H1 (cell line): Measurements from ENCODE around the gene RBM42. TPM values are rescaled to one million over a fixed set of nuclear protein-coding genes. Genes with fewer than 3 reads are reported as not detected.

Experiments used
- CTCF ChIA-PET: fragments of 300-600 bp; sonication (Branson Sonifier 250); formaldehyde crosslinking; loops from one replicate; lab custom pipeline; 2021; ENCODE audit not compliant: partially characterized antibody; lab: Charles Lee
- POLR2A ChIA-PET: fragments of 300-600 bp; sonication (Branson Sonifier 250); formaldehyde crosslinking; loops from one replicate; lab custom pipeline; 2021; ENCODE audit warnings: inconsistent platforms; ENCODE audit not compliant: partially characterized antibody; lab: Charles Lee
- DNase-seq, 2 experiments: peaks; one replicate each; pipeline versions ENCODE4 v3.0.0 to v3.0.0-alpha.2; 2010 to 2022; ENCODE audit warnings: low spot score in 2 of 2, low read depth in 1 of 2, mixed read lengths in 1 of 2
- FAIRE-seq: peaks from 2 replicates; lab custom pipeline; 2011; peaks lifted over from hg19 to GRCh38; lab: Jason Lieb, UNC
- H2AFZ ChIP-seq: 2 replicates; pipeline ENCODE4 v1.8.1; 2012; ENCODE audit warnings: low read length, inconsistent platforms
- H2AK5ac ChIP-seq: 2 replicates; pipeline ENCODE4 v1.6.1; 2013; ENCODE audit warnings: low read depth, low read length
- H2BK120ac ChIP-seq: replicated peaks from 2 replicates; pipeline ENCODE3; 2013; ENCODE audit warnings: low read depth, low read length, inconsistent platforms
- H2BK12ac ChIP-seq: 2 replicates; pipeline ENCODE4 v1.6.1; 2013; ENCODE audit warnings: low read depth, low read length
- H2BK15ac ChIP-seq: 2 replicates; pipeline ENCODE4 v1.6.1; 2013; ENCODE audit warnings: low read length
- H2BK20ac ChIP-seq: 2 replicates; pipeline ENCODE4 v1.6.1; 2013; ENCODE audit warnings: low read length
- H2BK5ac ChIP-seq: 2 replicates; pipeline ENCODE4 v1.6.1; 2013; ENCODE audit warnings: low read depth, low read length
- H3K14ac ChIP-seq: 2 replicates; pipeline ENCODE4 v1.6.1; 2013; ENCODE audit warnings: inconsistent platforms; ENCODE audit not compliant: insufficient read length
- H3K18ac ChIP-seq: 2 replicates; pipeline ENCODE4 v1.6.1; 2013; ENCODE audit warnings: low read length; ENCODE audit errors: extremely low read depth
- H3K23ac ChIP-seq: 2 replicates; pipeline ENCODE4 v1.6.1; 2013; ENCODE audit warnings: inconsistent platforms; ENCODE audit not compliant: insufficient read length
- H3K23me2 ChIP-seq: 2 replicates; pipeline ENCODE4 v1.6.1; 2013; ENCODE audit warnings: low read depth, low read length
- H3K27ac ChIP-seq: 2 replicates; pipeline ENCODE4 v1.6.1; 2011; ENCODE audit warnings: low read depth, low read length, inconsistent platforms
- H3K27me3 ChIP-seq, 4 experiments: replicated peaks in 1 of 4; 1 replicate in 1 of 4; 2 replicates in 3 of 4; pipeline versions ENCODE4 v1.6.1 to v1.8.1; 2011 to 2013; ENCODE audit warnings: low read length in 3 of 4, mild to moderate bottlenecking in 3 of 4, inconsistent platforms in 2 of 4, mixed read lengths in 2 of 4, moderate library complexity in 1 of 4; ENCODE audit not compliant: control insufficient read depth in 3 of 4, insufficient read depth in 3 of 4; ENCODE audit errors: extremely low read depth in 1 of 4
- H3K36me3 ChIP-seq, 4 experiments: 2 replicates each; pipeline versions ENCODE4 v1.6.1 to v1.8.1; 2011 to 2013; ENCODE audit warnings: mild to moderate bottlenecking in 4 of 4, low read length in 3 of 4, moderate library complexity in 2 of 4, control low read depth in 1 of 4, inconsistent platforms in 1 of 4; ENCODE audit not compliant: insufficient read depth in 4 of 4, control insufficient read depth in 2 of 4
- H3K4ac ChIP-seq: replicated peaks from 2 replicates; pipeline ENCODE3; 2013; ENCODE audit warnings: low read length, low read depth, mixed read lengths, inconsistent platforms; ENCODE audit not compliant: insufficient read length
- H3K4me1 ChIP-seq, 4 experiments: replicated peaks in 1 of 4; 1 replicate in 1 of 4; 2 replicates in 3 of 4; pipeline versions ENCODE4 v1.6.1 to v1.8.1; 2011 to 2013; ENCODE audit warnings: low read length in 3 of 4, inconsistent platforms in 2 of 4, mixed read lengths in 1 of 4; ENCODE audit not compliant: insufficient read depth in 4 of 4, control insufficient read depth in 3 of 4
- H3K4me2 ChIP-seq, 2 experiments: 2 replicates each; pipeline versions ENCODE4 v1.6.1 to v1.8.1; 2011 to 2013; ENCODE audit warnings: low read depth in 2 of 2, low read length in 2 of 2, control low read depth in 1 of 2, inconsistent platforms in 1 of 2, mild to moderate bottlenecking in 1 of 2; ENCODE audit not compliant: insufficient read depth in 1 of 2
- H3K4me3 ChIP-seq, 4 experiments: fragments of 200-600, 300-600 bp in 1 of 4; sonication (generic), shearing (Covaris generic), sonication (Bioruptor Twin) in 1 of 4; 2 replicates each; pipeline versions ENCODE4 v1.5.1 to v1.8.1; 2011 to 2016; ENCODE audit warnings: low read length in 4 of 4, low read depth in 3 of 4, control low read depth in 2 of 4, inconsistent platforms in 2 of 4, mild to moderate bottlenecking in 2 of 4, mixed read lengths in 1 of 4, moderate library complexity in 1 of 4; ENCODE audit not compliant: insufficient read depth in 2 of 4; ENCODE audit errors: extremely low read depth in 1 of 4
- H3K56ac ChIP-seq: replicated peaks from 2 replicates; pipeline ENCODE3; 2013; ENCODE audit warnings: low read depth, mild to moderate bottlenecking, mixed read lengths, low read length, inconsistent platforms; ENCODE audit not compliant: insufficient read length
- H3K79me1 ChIP-seq: 2 replicates; pipeline ENCODE4 v1.6.1; 2013; ENCODE audit warnings: low read depth, low read length, control low read depth
- H3K79me2 ChIP-seq, 2 experiments: 2 replicates each; pipeline versions ENCODE4 v1.6.1 to v1.8.1; 2012 to 2013; ENCODE audit warnings: low read length in 2 of 2, mild to moderate bottlenecking in 2 of 2, inconsistent platforms in 1 of 2; ENCODE audit not compliant: insufficient read depth in 2 of 2, control insufficient read depth in 1 of 2
- H3K9ac ChIP-seq, 4 experiments: replicated peaks in 1 of 4; 1 replicate in 1 of 4; 2 replicates in 3 of 4; pipeline versions ENCODE4 v1.6.1 to v1.8.1; 2011 to 2013; ENCODE audit warnings: low read depth in 3 of 4, low read length in 3 of 4, control low read depth in 2 of 4, mild to moderate bottlenecking in 2 of 4, moderate library complexity in 2 of 4, inconsistent platforms in 1 of 4; ENCODE audit errors: extremely low read depth in 1 of 4
- H3K9me3 ChIP-seq, 2 experiments: 2 replicates each; pipeline versions ENCODE4 v1.6.1 to v1.8.1; 2012 to 2013; ENCODE audit warnings: mild to moderate bottlenecking in 2 of 2, moderate library complexity in 2 of 2, control low read depth in 1 of 2, inconsistent platforms in 1 of 2, low read depth in 1 of 2, low read length in 1 of 2, mixed read lengths in 1 of 2; ENCODE audit not compliant: insufficient read depth in 2 of 2
- H4K20me1 ChIP-seq, 2 experiments: replicated peaks in 1 of 2; 2 replicates each; pipeline versions ENCODE3 to v1.8.1; 2011 to 2013; ENCODE audit warnings: inconsistent platforms in 2 of 2, low read length in 2 of 2, mild to moderate bottlenecking in 1 of 2; ENCODE audit not compliant: insufficient read depth in 2 of 2, control insufficient read depth in 1 of 2
- H4K5ac ChIP-seq: 2 replicates; pipeline ENCODE4 v1.6.1; 2013; ENCODE audit warnings: low read length, low read depth, mixed read lengths, inconsistent platforms; ENCODE audit not compliant: insufficient read length
- H4K8ac ChIP-seq: 2 replicates; pipeline ENCODE4 v1.8.0; 2013; ENCODE audit warnings: mild to moderate bottlenecking, moderate library complexity, low read length, inconsistent platforms; ENCODE audit not compliant: insufficient read depth; ENCODE audit errors: extremely low read depth
- H4K91ac ChIP-seq: replicated peaks from 2 replicates; pipeline ENCODE3; 2013; ENCODE audit warnings: low read length, mixed read lengths, inconsistent platforms; ENCODE audit not compliant: insufficient read length
- BACH1 ChIP-seq: IDR thresholded peaks from 2 replicates; pipeline ENCODE4 v1.6.1; 2012; ENCODE audit warnings: low read length, improper control_type of control experiment
- BRCA1 ChIP-seq: IDR thresholded peaks from 2 replicates; pipeline ENCODE4 v1.6.1; 2012; ENCODE audit warnings: low read depth, low read length, improper control_type of control experiment
- EZH2 ChIP-seq: fragments of 200-600 bp; sonication (generic); IDR thresholded peaks from 2 replicates; pipeline ENCODE4 v1.7.1; 2012; ENCODE audit warnings: low read depth, mild to moderate bottlenecking, moderate library complexity, low read length, inconsistent platforms; ENCODE audit not compliant: severe bottlenecking
- JUN ChIP-seq: IDR thresholded peaks from 2 replicates; pipeline ENCODE4 v1.6.1; 2011; ENCODE audit warnings: low read depth, mild to moderate bottlenecking, improper control_type of control experiment, low read length
- NRF1 ChIP-seq: IDR thresholded peaks from 2 replicates; pipeline ENCODE4 v1.6.1; 2011; ENCODE audit warnings: mild to moderate bottlenecking, low read depth, low read length, improper control_type of control experiment
- POLR2A ChIP-seq, 2 experiments: IDR thresholded peaks; 1 replicate in 1 of 2; 2 replicates in 1 of 2; pipeline ENCODE4 v1.6.1; 2011; ENCODE audit warnings: low read depth in 2 of 2, low read length in 2 of 2, mild to moderate bottlenecking in 2 of 2; ENCODE audit errors: control extremely low read depth in 1 of 2
- POU5F1 ChIP-seq: IDR thresholded peaks from 2 replicates; pipeline ENCODE4 v1.6.1; 2011; ENCODE audit warnings: low read depth, mild to moderate bottlenecking, low read length, moderate library complexity
- RAD21 ChIP-seq, 2 experiments: IDR thresholded peaks in 1 of 2; conservative IDR thresholded peaks in 1 of 2; 2 replicates each; pipeline ENCODE4 v1.6.1; 2011; ENCODE audit warnings: low read depth in 2 of 2, low read length in 2 of 2, improper control_type of control experiment in 1 of 2, inconsistent platforms in 1 of 2, mild to moderate bottlenecking in 1 of 2, moderate library complexity in 1 of 2
- RBBP5 ChIP-seq: IDR thresholded peaks from 2 replicates; pipeline ENCODE4 v1.7.1; 2012; ENCODE audit warnings: low read depth, mild to moderate bottlenecking, inconsistent platforms, low read length, moderate library complexity, borderline replicate concordance
- SIX5 ChIP-seq: IDR thresholded peaks from 2 replicates; pipeline ENCODE4 v1.6.1; 2011; ENCODE audit warnings: mild to moderate bottlenecking, low read depth, low read length
- SRF ChIP-seq: IDR thresholded peaks from 2 replicates; pipeline ENCODE4 v1.6.1; 2011; ENCODE audit warnings: mild to moderate bottlenecking, low read depth, low read length, moderate library complexity
- TAF1 ChIP-seq: IDR thresholded peaks from 2 replicates; pipeline ENCODE4 v1.6.1; 2011; ENCODE audit warnings: mild to moderate bottlenecking, low read depth, low read length
- TAF7 ChIP-seq: optimal IDR thresholded peaks from 2 replicates; pipeline ENCODE3; 2011; ENCODE audit warnings: low read depth, mild to moderate bottlenecking, inconsistent platforms, low read length, moderate library complexity, borderline replicate concordance
- TCF12 ChIP-seq: IDR thresholded peaks from 2 replicates; pipeline ENCODE4 v1.6.1; 2011; ENCODE audit warnings: low read depth, mild to moderate bottlenecking, low read length
- TEAD4 ChIP-seq: IDR thresholded peaks from 2 replicates; pipeline ENCODE4 v1.6.1; 2012; ENCODE audit warnings: low read depth, low read length, inconsistent platforms, mixed read lengths
- WGBS, 2 experiments: shearing (Covaris generic) in 1 of 2; methylation state at CpG; one replicate each; pipeline versions ENCODE4 v1.1.6 to v1.1.7; 2013 to 2015; ENCODE audit warnings: low lambda C conversion rate in 2 of 2, mixed read lengths in 2 of 2, inconsistent platforms in 1 of 2, low coverage in 1 of 2, missing lambda C conversion rate in 1 of 2; ENCODE audit not compliant: insufficient replicate concordance in 2 of 2, insufficient coverage in 1 of 2, insufficient read length in 1 of 2; ENCODE audit errors: extremely low coverage in 1 of 2, missing lambda C conversion rate in 1 of 2; 5-methylcytosine and 5-hydroxymethylcytosine counted together
- polyA plus RNA-seq, 7 experiments: library from polyadenylated mRNA; depleted of rRNA in 3 of 7; stranded (reverse) in 5 of 7; unstranded in 2 of 7; fragments of >200 nt in 5 of 7; fragments of 200-250 nt in 2 of 7; gene quantifications; 1 replicate in 5 of 7; 2 replicates in 1 of 7; 4 replicates in 1 of 7; pipeline versions ENCODE4 v1.2.1 to v1.2.3, GENCODE V29; 2011 to 2013; ENCODE audit warnings: missing spikeins in 2 of 7, mixed read lengths in 2 of 7
- total RNA-seq: library from RNA; stranded (reverse); fragmentation: NEBNext Ultra II Directional; extraction: Animal tissue kit (Norgen Biotek cat#: 25700); gene quantifications from 2 replicates; pipeline ENCODE4 v1.2.1, GENCODE V29; 2021

RBM42 gene
- total and polyA plus RNA-seq, 2 of the 8 experiments (the other 6 are each of a cell fraction or from before 2014, with no cell fraction given), result 59.8 to 80.8 TPM

DNA sequence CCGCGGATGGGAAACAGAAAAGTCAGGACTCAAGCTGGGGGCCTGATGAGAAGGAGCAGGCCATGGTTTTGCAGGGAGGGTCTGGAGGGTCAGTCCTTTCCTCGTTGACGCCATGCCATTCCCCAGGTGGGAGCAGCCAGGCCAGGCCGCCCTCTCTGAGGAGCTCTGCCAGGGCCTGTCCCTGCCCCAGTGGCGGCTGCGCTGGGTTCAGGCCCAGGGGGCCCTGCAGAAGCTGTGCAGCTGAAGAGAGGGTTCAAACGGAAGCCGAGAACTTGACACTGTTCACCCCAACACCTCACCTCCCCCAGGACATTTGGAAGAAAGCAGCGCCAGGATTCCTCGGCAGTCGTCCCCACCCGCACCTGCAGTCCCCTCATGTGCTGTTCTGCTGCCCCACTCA lies 6.1 kb upstream of the RBM42 start:
- Histone ChIP-seq H2AFZ (no peak overlapping the region), H2BK5ac (no peak overlapping the region), H3K4me1 (no peaks in the 10 kb centered on the region), H3K9ac (no peak overlapping the region), H3K27ac (no peak overlapping the region), H2BK20ac (no peak overlapping the region), H3K4me3 (no peak overlapping the region), H4K91ac (no peak overlapping the region), H3K27me3 (no peaks in the 10 kb centered on the region), H2BK15ac (no peak overlapping the region), H3K14ac (no peak overlapping the region), H3K18ac (no peak overlapping the region), H3K79me1 (no peaks in the 10 kb centered on the region), H3K23ac (no peak overlapping the region), H4K20me1 (peaks cover 0 to 5% of the 10 kb centered on the region in 2 experiments), H3K79me2 (no peaks in the 10 kb centered on the region), H3K4me2 (no peak overlapping the region), H2BK120ac (no peak overlapping the region), H4K5ac (no peak overlapping the region), H2BK12ac (no peak overlapping the region), H4K8ac (no peak overlapping the region), H3K36me3 (peaks cover 2 to 9% (median 5%) of the 10 kb centered on the region in 4 experiments; a peak in 3 of 8 replicates), H2AK5ac (no peak overlapping the region), H3K4ac (no peak overlapping the region), H3K9me3 (no peaks in the 10 kb centered on the region), H3K56ac (no peak overlapping the region), H3K23me2 (no peaks in the 10 kb centered on the region)
- CTCF ChIA-PET, result interaction anchor here (0.6 to 3.6 kb wide), 5 partner anchors 10 to 57 kb away, joined by 3 to 14 read pairs (median 3); partner anchors contain the start of gene HAUS5
- FAIRE-seq, result no peak
- POLR2A ChIA-PET, result interaction anchor here (1.1 to 2.7 kb wide), 6 partner anchors 10 to 112 kb away, joined by 3 to 13 read pairs (median 3); partner anchors contain the start of gene HAUS5
- WGBS, 2 experiments, result 93% methylated on average over 13 of the region's 13 CpGs; no CpG with 5 or more reads in 1 of the 2 experiments
- no peak for DNase-seq
- TF ChIP-seq JUN (no peak), RBBP5 (no peak), TAF7 (no peak), BRCA1 (no peak), POU5F1 (no peak), SIX5 (no peak), NRF1 (no peak), POLR2A (IDR thresholded peaks at IDR 0.05; ENCODE audit: control extremely low read depth in 1 of 2, low read depth in 2 of 2, low read length in 2 of 2) (no peak), SRF (no peak), BACH1 (no peak), EZH2 (no peak), RAD21 (IDR thresholded peaks at IDR 0.05 in 1 of 2, conservative IDR thresholded peaks at IDR 0.05 in 1 of 2; ENCODE audit: low read depth in 2 of 2, low read length in 2 of 2) (no peak), TEAD4 (no peak), TAF1 (no peak), TCF12 (no peak)
